HCT116 (cell line): ENCODE data around the gene GPR146. TPM values are rescaled to one million over a fixed set of nuclear protein-coding genes. Genes with fewer than 3 reads are reported as not detected.

Experiments used
- ATAC-seq: fragments of 200-7000 bp; cut with Tn5 transposase; 2 replicates; pipeline ENCODE4 v1.9.1; 2020; ENCODE audit warnings: mild to moderate bottlenecking, moderate library complexity
- BruUV-seq: library from RNA; stranded (reverse); fragments of 400-500 nt; replicated peaks from 2 replicates; lab custom pipeline; 2021; lab: Mats Ljungman, UMichigan
- CTCF ChIA-PET: fragments of 300-600 bp; sonication (Branson Sonifier 250); formaldehyde crosslinking; loops from one replicate; lab custom pipeline; 2021; ENCODE audit warnings: antibody characterized with exemption; lab: Charles Lee
- POLR2A ChIA-PET: fragments of 300-600, 350-600 bp; sonication (Branson Sonifier 250); formaldehyde crosslinking; loops from one replicate; lab custom pipeline; 2021; ENCODE audit warnings: antibody characterized with exemption; lab: Charles Lee
- RAD21 ChIA-PET, 2 experiments: fragments of 300-600 bp; sonication (Branson Sonifier 250); formaldehyde crosslinking; loops; one replicate each; lab custom pipeline; 2023; ENCODE audit warnings: low total read pairs in 2 of 2; ENCODE audit not compliant: uncharacterized antibody in 2 of 2, unreplicated experiment in 2 of 2, low non-redundant PET in 1 of 2; lab: Charles Lee
- DNase-seq: peaks from one replicate; pipeline ENCODE4 v3.0.0-alpha.2; 2010; ENCODE audit warnings: low read depth, low spot score
- H2AFZ ChIP-seq: fragments of 200-600 bp; shearing (Covaris generic), sonication (generic); 2 replicates; pipeline ENCODE4 v1.6.1; 2017; ENCODE audit warnings: low read depth, mixed run types, mixed read lengths, antibody characterized with exemption, low read length; ENCODE audit not compliant: poor library complexity, severe bottlenecking
- H3K27ac ChIP-seq: 2 replicates; pipeline ENCODE4 v1.5.1; 2012; ENCODE audit warnings: low read depth, low read length
- H3K27me3 ChIP-seq: fragments of 200-600 bp; sonication (generic); 2 replicates; pipeline ENCODE4 v1.6.1; 2016; ENCODE audit warnings: mixed run types, low read length, mixed read lengths; ENCODE audit not compliant: insufficient read depth
- H3K36me3 ChIP-seq, 2 experiments: fragments of 200-500 bp in 1 of 2; fragments of 200-600 bp in 1 of 2; sonication (Bioruptor generic) in 1 of 2; sonication (generic) in 1 of 2; 2 replicates each; pipeline versions ENCODE4 v1.5.1 to v1.6.1; 2014 to 2016; ENCODE audit warnings: low read length in 2 of 2, inconsistent platforms in 1 of 2, mixed read lengths in 1 of 2, mixed run types in 1 of 2; ENCODE audit not compliant: insufficient read depth in 2 of 2, control insufficient read depth in 1 of 2
- H3K4me1 ChIP-seq, 2 experiments: fragments of 200-600 bp in 1 of 2; sonication (generic) in 1 of 2; 2 replicates each; pipeline versions ENCODE4 v1.5.1 to v1.6.1; 2012 to 2017; ENCODE audit warnings: low read length in 2 of 2, inconsistent platforms in 1 of 2, mild to moderate bottlenecking in 1 of 2, mixed read lengths in 1 of 2, mixed run types in 1 of 2, moderate library complexity in 1 of 2; ENCODE audit not compliant: insufficient read depth in 2 of 2, control insufficient read depth in 1 of 2
- H3K4me2 ChIP-seq: fragments of 200-600 bp; sonication (generic); 2 replicates; pipeline ENCODE4 v1.6.1; 2017; ENCODE audit warnings: mixed run types, low read length, mixed read lengths
- H3K4me3 ChIP-seq, 2 experiments: fragments of 200-600 bp in 1 of 2; sonication (generic) in 1 of 2; replicated peaks in 1 of 2; 2 replicates each; pipeline ENCODE4 v1.5.1; 2011 to 2016; ENCODE audit warnings: low read length in 2 of 2, control low read depth in 1 of 2, low read depth in 1 of 2, mild to moderate bottlenecking in 1 of 2, mixed read lengths in 1 of 2, mixed run types in 1 of 2
- H3K79me2 ChIP-seq: fragments of 200-600 bp; sonication (generic); 2 replicates; pipeline ENCODE4 v1.6.1; 2017; ENCODE audit warnings: mild to moderate bottlenecking, mixed run types, low read length, moderate library complexity, mixed read lengths; ENCODE audit not compliant: insufficient read depth
- H3K9ac ChIP-seq: fragments of 200-600 bp; sonication (generic); 2 replicates; pipeline ENCODE4 v1.6.1; 2016; ENCODE audit warnings: low read length, mixed read lengths
- H3K9me2 ChIP-seq: fragments of 200-600 bp; sonication (generic), shearing (Covaris generic); 2 replicates; pipeline ENCODE4 v1.6.1; 2017; ENCODE audit warnings: mixed run types, mild to moderate bottlenecking, moderate library complexity; ENCODE audit not compliant: insufficient read depth
- H3K9me3 ChIP-seq, 2 experiments: fragments of 200-500 bp in 1 of 2; fragments of 200-600 bp in 1 of 2; sonication (Bioruptor generic) in 1 of 2; sonication (generic) in 1 of 2; 2 replicates each; pipeline ENCODE4 v1.6.1; 2014 to 2017; ENCODE audit warnings: low read length in 2 of 2, mixed read lengths in 2 of 2, inconsistent platforms in 1 of 2, low read depth in 1 of 2, mild to moderate bottlenecking in 1 of 2, mixed run types in 1 of 2, moderate library complexity in 1 of 2; ENCODE audit not compliant: control insufficient read depth in 1 of 2, insufficient read depth in 1 of 2
- H4K20me1 ChIP-seq: fragments of 200-600 bp; sonication (generic), shearing (Covaris generic); 2 replicates; pipeline ENCODE4 v1.6.1; 2017; ENCODE audit warnings: mixed run types, mild to moderate bottlenecking, moderate library complexity; ENCODE audit not compliant: insufficient read depth
- ATF3 ChIP-seq: IDR thresholded peaks from 2 replicates; pipeline ENCODE4 v1.6.1; 2012
- CEBPB ChIP-seq: IDR thresholded peaks from 2 replicates; pipeline ENCODE4 v1.6.1; 2012; ENCODE audit warnings: low read depth
- ELF1 ChIP-seq: IDR thresholded peaks from 2 replicates; pipeline ENCODE4 v1.6.1; 2012; ENCODE audit warnings: low read depth, borderline replicate concordance
- EZH2 ChIP-seq: fragments of 200-600 bp; sonication (generic); IDR thresholded peaks from 2 replicates; pipeline ENCODE4 v1.6.1; 2017; ENCODE audit warnings: antibody characterized with exemption, mixed run types
- MAX ChIP-seq: IDR thresholded peaks from 2 replicates; pipeline ENCODE4 v1.6.1; 2012
- POLR2AphosphoS5 ChIP-seq: IDR thresholded peaks from 2 replicates; pipeline ENCODE4 v1.6.1; 2011; ENCODE audit warnings: mild to moderate bottlenecking, low read depth, low read length, moderate library complexity
- SRF ChIP-seq: IDR thresholded peaks from 2 replicates; pipeline ENCODE4 v1.6.1; 2012; ENCODE audit warnings: low read depth
- YY1 ChIP-seq: IDR thresholded peaks from 2 replicates; pipeline ENCODE4 v1.6.1; 2011; ENCODE audit warnings: low read length, low read depth, moderate library complexity, mild to moderate bottlenecking; ENCODE audit not compliant: insufficient replicate concordance; ENCODE audit errors: extremely low read depth
- ZFX ChIP-seq: fragments of 450-650 bp; IDR thresholded peaks from 2 replicates; pipeline ENCODE4 v1.6.1; 2017
- ZNF274 ChIP-seq: fragments of 200-500 bp; sonication (Bioruptor generic); IDR thresholded peaks from 2 replicates; pipeline ENCODE4 v1.6.1; 2014; ENCODE audit warnings: mild to moderate bottlenecking, low read depth, low read length, inconsistent platforms
- intact Hi-C: fragments of 100-400 bp; cut with micrococcal nuclease; formaldehyde crosslinking; loops from 2 replicates; pipeline ENCODE4 v1.10.0; 2022
- total RNA-seq: library from RNA; stranded (reverse); gene quantifications from one replicate; pipeline ENCODE4 v1.2.1, GENCODE V29; 2021; ENCODE audit not compliant: unreplicated experiment
- TF ChIP-seq, protein P1 (sequence below), 3 experiments: fragments of 200-600 bp in 1 of 3; sonication (generic) in 1 of 3; IDR thresholded peaks in 2 of 3; conservative IDR thresholded peaks in 1 of 3; 2 replicates each; pipeline ENCODE4 v1.5.1; 2012 to 2017; ENCODE audit warnings: low read depth in 2 of 3, low read length in 2 of 3, antibody characterized with exemption in 1 of 3, borderline replicate concordance in 1 of 3, control low read depth in 1 of 3, mild to moderate bottlenecking in 1 of 3, mixed read lengths in 1 of 3, mixed run types in 1 of 3, moderate library complexity in 1 of 3; ENCODE audit not compliant: insufficient read depth in 1 of 3

Gene GPR146
- total RNA-seq, 1 experiment from 2014 or later, result 2.4 TPM

GRCh38 chr7:1060315-1061072, 16.1 kb downstream of the GPR146 start:
- H3K27me3 ChIP-seq, result no peaks in the 10 kb centered on the region
- DNase-seq (no peak), ATAC-seq (no peak)
- no peak overlapping the region for H2AFZ ChIP-seq
- H3K4me3 ChIP-seq, result no peak overlapping the region
- H3K27ac ChIP-seq, result no peak overlapping the region
- TF ChIP-seq POLR2AphosphoS5 (no peak), ZNF274 (no peak), SRF (no peak), YY1 (no peak), EZH2 (no peak), ELF1 (no peak), MAX (no peak), ZFX (no peak), ATF3 (no peak), CEBPB (no peak)
- TF ChIP-seq, protein P1, sequence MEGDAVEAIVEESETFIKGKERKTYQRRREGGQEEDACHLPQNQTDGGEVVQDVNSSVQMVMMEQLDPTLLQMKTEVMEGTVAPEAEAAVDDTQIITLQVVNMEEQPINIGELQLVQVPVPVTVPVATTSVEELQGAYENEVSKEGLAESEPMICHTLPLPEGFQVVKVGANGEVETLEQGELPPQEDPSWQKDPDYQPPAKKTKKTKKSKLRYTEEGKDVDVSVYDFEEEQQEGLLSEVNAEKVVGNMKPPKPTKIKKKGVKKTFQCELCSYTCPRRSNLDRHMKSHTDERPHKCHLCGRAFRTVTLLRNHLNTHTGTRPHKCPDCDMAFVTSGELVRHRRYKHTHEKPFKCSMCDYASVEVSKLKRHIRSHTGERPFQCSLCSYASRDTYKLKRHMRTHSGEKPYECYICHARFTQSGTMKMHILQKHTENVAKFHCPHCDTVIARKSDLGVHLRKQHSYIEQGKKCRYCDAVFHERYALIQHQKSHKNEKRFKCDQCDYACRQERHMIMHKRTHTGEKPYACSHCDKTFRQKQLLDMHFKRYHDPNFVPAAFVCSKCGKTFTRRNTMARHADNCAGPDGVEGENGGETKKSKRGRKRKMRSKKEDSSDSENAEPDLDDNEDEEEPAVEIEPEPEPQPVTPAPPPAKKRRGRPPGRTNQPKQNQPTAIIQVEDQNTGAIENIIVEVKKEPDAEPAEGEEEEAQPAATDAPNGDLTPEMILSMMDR (IDR thresholded peaks at IDR 0.05 in 2 of 3, conservative IDR thresholded peaks at IDR 0.05 in 1 of 3; ENCODE audit: borderline replicate concordance in 1 of 3, insufficient read depth in 1 of 3, low read depth in 2 of 3, low read length in 2 of 3), result no peak
- intact Hi-C loops, result loop anchor here (10.0 kb wide), 1 partner anchor 156 kb away; no protein-coding TSS in a partner anchor
- ChIA-PET RAD21 (no interaction called here), CTCF (no interaction called here), POLR2A (no interaction called here)
- H3K4me1 ChIP-seq, result 0 out of 4 replicates have a peak, but pooled peaks cover 0 to under 1% of the 10 kb centered on the region in 2 experiments
- no TSS peak for BruUV-seq
- H3K79me2 ChIP-seq, result peaks cover 3% of the 10 kb centered on the region; the same call in 1 of the 2 replicates
- H3K9me3 ChIP-seq, result no peaks in the 10 kb centered on the region
- H4K20me1 ChIP-seq, result no peaks in the 10 kb centered on the region
- no peaks in the 10 kb centered on the region for H3K36me3 ChIP-seq
- H3K4me2 ChIP-seq, result no peak overlapping the region
- H3K9me2 ChIP-seq, result no peaks in the 10 kb centered on the region
- H3K9ac ChIP-seq, result no peak overlapping the region
